Endodermal cell (in vitro differentiated cells): ENCODE measurements around the gene KIAA1217. TPM values are rescaled to one million over a fixed set of nuclear protein-coding genes. Genes with fewer than 3 reads are reported as not detected.

Source experiments
- DNase-seq: peaks from one replicate; pipeline ENCODE4 v3.0.0-alpha.2; 2017
- H3K27ac ChIP-seq: 2 replicates; pipeline ENCODE4 v1.5.1; 2013; ENCODE audit warnings: mild to moderate bottlenecking, low read depth, low read length, moderate library complexity
- H3K27me3 ChIP-seq: 2 replicates; pipeline ENCODE4 v1.6.1; 2013; ENCODE audit warnings: mild to moderate bottlenecking, low read length, moderate library complexity; ENCODE audit not compliant: insufficient read depth, control insufficient read depth, poor library complexity, severe bottlenecking
- H3K36me3 ChIP-seq: 2 replicates; pipeline ENCODE4 v1.7.0; 2013; ENCODE audit warnings: mild to moderate bottlenecking, low read length, moderate library complexity; ENCODE audit not compliant: control insufficient read depth, insufficient read depth
- H3K4me1 ChIP-seq: one replicate; pipeline ENCODE4 v1.7.0; 2013; ENCODE audit warnings: low read length; ENCODE audit not compliant: control insufficient read depth, insufficient read depth
- H3K4me3 ChIP-seq: 2 replicates; pipeline ENCODE4 v1.5.1; 2013; ENCODE audit warnings: mild to moderate bottlenecking, low read length, moderate library complexity
- H3K9ac ChIP-seq: 2 replicates; pipeline ENCODE4 v1.6.1; 2013; ENCODE audit warnings: mild to moderate bottlenecking, low read length, moderate library complexity; ENCODE audit not compliant: poor library complexity, severe bottlenecking; ENCODE audit errors: extremely low read depth
- H3K9me3 ChIP-seq: 2 replicates; pipeline ENCODE4 v1.6.1; 2013; ENCODE audit warnings: mild to moderate bottlenecking, low read length, moderate library complexity; ENCODE audit not compliant: control insufficient read depth
- H3K27ac Mint-ChIP-seq: 2 replicates; pipeline ENCODE4 v1.8.0; 2020; ENCODE audit warnings: mixed read lengths
- H3K27me3 Mint-ChIP-seq: 2 replicates; pipeline ENCODE4 v1.8.0; 2021; ENCODE audit warnings: mild to moderate bottlenecking, mixed read lengths; ENCODE audit not compliant: insufficient read depth
- H3K36me3 Mint-ChIP-seq: 2 replicates; pipeline ENCODE4 v1.8.0; 2020; ENCODE audit warnings: low read depth, mixed read lengths
- H3K4me1 Mint-ChIP-seq: 2 replicates; pipeline ENCODE4 v1.8.0; 2020; ENCODE audit warnings: mixed read lengths
- H3K4me3 Mint-ChIP-seq: 2 replicates; pipeline ENCODE4 v1.8.0; 2020; ENCODE audit warnings: mild to moderate bottlenecking, moderate library complexity, mixed read lengths
- H3K9me3 Mint-ChIP-seq: 2 replicates; pipeline ENCODE4 v1.8.0; 2020; ENCODE audit warnings: mild to moderate bottlenecking, mixed read lengths
- WGBS, 2 experiments: methylation state at CpG; one replicate each; pipeline versions ENCODE4 v1.1.5 to v1.1.7; 2013; ENCODE audit warnings: missing lambda C conversion rate in 2 of 2, mixed read lengths in 1 of 2; ENCODE audit not compliant: insufficient coverage in 1 of 2, insufficient read length in 1 of 2; 5-methylcytosine and 5-hydroxymethylcytosine counted together
- total RNA-seq, 2 donors: library from RNA; stranded (reverse); fragmentation: NEBNext Ultra II Directional in 1 of 2; extraction: Animal tissue kit (Norgen Biotek cat#: 25700) in 1 of 2; gene quantifications; 2 replicates in 1 of 2; 3 replicates in 1 of 2; pipeline ENCODE4 v1.2.1, GENCODE V29; 2021
- TF ChIP-seq, protein P1 (sequence below): fragments of 200-600 bp; sonication (generic); conservative IDR thresholded peaks from 2 replicates; pipeline ENCODE4 v1.5.0; 2021; ENCODE audit warnings: antibody characterized with exemption, mild to moderate bottlenecking

Gene KIAA1217
- total RNA-seq, 2 donors from 2014 or later, result 25.4 to 27.2 TPM

DNA sequence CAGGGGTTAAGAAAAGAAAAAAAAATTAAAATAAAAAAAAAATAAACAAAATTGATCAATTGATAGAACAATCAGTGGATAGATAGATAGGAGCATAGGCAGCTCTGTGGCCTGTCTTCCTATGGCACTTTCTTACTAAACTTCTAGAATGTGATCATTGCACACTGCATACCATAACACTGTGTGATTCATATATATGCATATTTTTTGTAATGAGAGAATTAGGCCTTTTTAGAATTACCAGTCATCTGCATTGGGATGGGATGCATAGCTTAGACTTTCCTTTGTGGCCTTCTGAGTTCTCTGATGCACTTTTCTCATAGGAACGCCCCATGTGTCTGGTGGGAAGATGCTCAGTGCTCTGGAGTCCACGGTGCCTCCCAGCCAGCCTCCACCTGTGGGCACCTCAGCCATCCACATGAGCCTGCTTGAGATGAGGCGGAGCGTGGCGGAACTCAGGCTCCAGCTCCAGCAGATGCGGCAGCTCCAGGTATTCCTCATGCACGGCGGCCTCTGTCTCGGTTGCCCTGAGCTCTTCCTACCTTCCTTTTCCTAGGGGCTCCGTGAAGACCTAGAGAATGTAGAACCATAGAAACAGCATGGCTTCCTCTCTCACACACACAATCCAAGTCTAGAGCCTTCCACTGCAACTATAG is 292.2 kb downstream of the KIAA1217 start:
- H3K9me3 Mint-ChIP-seq, result no peaks in the 10 kb centered on the region
- no peak overlapping the region for H3K4me3 Mint-ChIP-seq
- H3K4me3 ChIP-seq, result no peak overlapping the region
- TF ChIP-seq, protein P1, sequence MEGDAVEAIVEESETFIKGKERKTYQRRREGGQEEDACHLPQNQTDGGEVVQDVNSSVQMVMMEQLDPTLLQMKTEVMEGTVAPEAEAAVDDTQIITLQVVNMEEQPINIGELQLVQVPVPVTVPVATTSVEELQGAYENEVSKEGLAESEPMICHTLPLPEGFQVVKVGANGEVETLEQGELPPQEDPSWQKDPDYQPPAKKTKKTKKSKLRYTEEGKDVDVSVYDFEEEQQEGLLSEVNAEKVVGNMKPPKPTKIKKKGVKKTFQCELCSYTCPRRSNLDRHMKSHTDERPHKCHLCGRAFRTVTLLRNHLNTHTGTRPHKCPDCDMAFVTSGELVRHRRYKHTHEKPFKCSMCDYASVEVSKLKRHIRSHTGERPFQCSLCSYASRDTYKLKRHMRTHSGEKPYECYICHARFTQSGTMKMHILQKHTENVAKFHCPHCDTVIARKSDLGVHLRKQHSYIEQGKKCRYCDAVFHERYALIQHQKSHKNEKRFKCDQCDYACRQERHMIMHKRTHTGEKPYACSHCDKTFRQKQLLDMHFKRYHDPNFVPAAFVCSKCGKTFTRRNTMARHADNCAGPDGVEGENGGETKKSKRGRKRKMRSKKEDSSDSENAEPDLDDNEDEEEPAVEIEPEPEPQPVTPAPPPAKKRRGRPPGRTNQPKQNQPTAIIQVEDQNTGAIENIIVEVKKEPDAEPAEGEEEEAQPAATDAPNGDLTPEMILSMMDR, result no peak
- no peaks in the 10 kb centered on the region for H3K27me3 ChIP-seq
- H3K9me3 ChIP-seq, result no peaks in the 10 kb centered on the region
- H3K4me1 Mint-ChIP-seq, result peaks cover 3% of the 10 kb centered on the region
- H3K36me3 Mint-ChIP-seq, result peaks cover 5% of the 10 kb centered on the region
- no peaks in the 10 kb centered on the region for H3K4me1 ChIP-seq
- H3K9ac ChIP-seq, result no peak overlapping the region
- no peak overlapping the region for H3K27ac ChIP-seq
- 95 to 97% methylated on average over 6 to 10 of the region's 10 CpGs for WGBS, 2 experiments
- H3K27me3 Mint-ChIP-seq, result no peaks in the 10 kb centered on the region
- peaks cover 11% of the 10 kb centered on the region for H3K36me3 ChIP-seq
- no peak for DNase-seq
- no peak overlapping the region for H3K27ac Mint-ChIP-seq

DNA sequence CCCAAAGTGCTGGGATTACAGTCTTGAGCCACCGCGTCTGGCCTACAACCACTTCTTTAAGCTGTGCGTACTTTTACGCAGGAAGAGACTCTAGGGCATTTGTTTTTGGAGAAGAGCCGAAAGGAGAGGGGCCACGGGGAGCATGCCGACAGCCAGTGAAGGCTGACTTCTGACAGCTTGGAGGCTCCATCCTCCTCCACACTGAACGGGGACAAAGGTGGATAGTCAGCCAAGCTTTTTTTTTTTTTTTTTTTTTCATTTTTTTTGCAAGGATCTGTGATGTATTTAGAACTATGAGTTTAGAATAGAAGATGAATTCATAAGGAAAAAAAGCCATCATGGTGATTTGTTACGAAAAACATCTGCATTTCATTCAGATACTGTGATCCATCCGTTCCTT is 293.1 kb downstream of the KIAA1217 start:
- peaks cover 17% of the 10 kb centered on the region for H3K36me3 ChIP-seq
- no peaks in the 10 kb centered on the region for H3K4me1 ChIP-seq
- H3K36me3 Mint-ChIP-seq, result peaks cover 8% of the 10 kb centered on the region
- no peak overlapping the region for H3K27ac ChIP-seq
- H3K27ac Mint-ChIP-seq, result no peak overlapping the region
- no peak overlapping the region for H3K4me3 Mint-ChIP-seq
- H3K27me3 ChIP-seq, result no peaks in the 10 kb centered on the region
- H3K9me3 Mint-ChIP-seq, result no peaks in the 10 kb centered on the region
- no peaks in the 10 kb centered on the region for H3K9me3 ChIP-seq
- no peak for DNase-seq
- WGBS, 2 experiments, result 95 to 98% methylated on average over 9 to 10 of the region's 10 CpGs
- H3K4me3 ChIP-seq, result no peak overlapping the region
- TF ChIP-seq, protein P1, result no peak
- no peaks in the 10 kb centered on the region for H3K27me3 Mint-ChIP-seq
- H3K4me1 Mint-ChIP-seq, result peaks cover 3% of the 10 kb centered on the region
- no peak overlapping the region for H3K9ac ChIP-seq

DNA sequence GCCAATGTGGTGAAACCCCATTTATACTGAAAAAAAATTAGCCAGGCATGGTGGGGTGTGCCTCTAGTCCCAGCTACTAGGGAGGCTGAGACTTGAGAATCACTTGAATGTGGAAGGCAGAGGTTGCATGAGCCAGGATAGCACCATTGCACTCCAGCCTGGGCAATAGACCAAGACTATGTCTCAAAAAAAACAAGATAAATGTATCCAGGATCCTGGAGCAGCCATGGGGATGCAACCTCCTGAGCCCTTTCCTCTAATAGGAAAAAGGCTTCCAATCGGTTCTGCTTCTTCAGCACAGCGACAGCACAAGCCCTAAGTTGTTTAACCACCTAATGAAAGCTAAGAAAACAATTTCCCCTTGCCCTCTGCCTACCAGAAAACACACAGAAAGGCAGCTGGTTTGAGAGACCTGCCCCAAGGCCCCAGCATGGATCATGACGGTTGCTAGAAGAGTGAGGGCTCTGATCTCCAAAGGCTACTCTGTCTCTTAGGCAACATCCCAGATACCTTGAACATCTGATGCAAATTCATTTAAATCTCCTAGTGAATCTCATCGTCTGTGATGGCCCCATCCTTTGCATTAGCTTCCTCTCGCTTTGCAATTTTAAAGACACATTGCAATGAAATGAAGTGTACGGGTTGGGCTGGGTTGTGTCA is 294.0 kb downstream of the KIAA1217 start:
- Histone ChIP-seq H3K27me3 (no peaks in the 10 kb centered on the region), H3K36me3 (peaks cover 22% of the 10 kb centered on the region), H3K9ac (no peak overlapping the region), H3K9me3 (no peaks in the 10 kb centered on the region), H3K4me3 (no peak overlapping the region), H3K27ac (no peak overlapping the region), H3K4me1 (no peaks in the 10 kb centered on the region)
- H3K36me3 Mint-ChIP-seq, result peaks cover 8% of the 10 kb centered on the region
- H3K27me3 Mint-ChIP-seq, result no peaks in the 10 kb centered on the region
- TF ChIP-seq, protein P1, result no peak
- H3K4me3 Mint-ChIP-seq, result no peak overlapping the region
- H3K9me3 Mint-ChIP-seq, result no peaks in the 10 kb centered on the region
- H3K27ac Mint-ChIP-seq, result no peak overlapping the region
- peaks cover 3% of the 10 kb centered on the region for H3K4me1 Mint-ChIP-seq
- 84 to 93% methylated on average over 3 to 6 of the region's 6 CpGs for WGBS, 2 experiments
- no peak for DNase-seq
